Spinal cord (tissue), 10 donors: Measurements from ENCODE around the gene PARVB. TPM values are rescaled to one million over a fixed set of nuclear protein-coding genes. Genes with fewer than 3 reads are reported as not detected.

Experiments
- DNase-seq, 6 donors: peaks; one replicate each; pipeline versions ENCODE4 v3.0.0 to v3.0.0-alpha.2; 2013 to 2015; ENCODE audit warnings: low spot score in 6 of 6, low read depth in 4 of 6
- H3K27ac ChIP-seq: one replicate; pipeline ENCODE4 v1.5.1; 2013; ENCODE audit warnings: low read depth, low read length, control low read depth
- H3K27me3 ChIP-seq: one replicate; pipeline ENCODE4 v1.6.1; 2013; ENCODE audit warnings: low read length; ENCODE audit not compliant: control insufficient read depth, insufficient read depth
- H3K36me3 ChIP-seq: one replicate; pipeline ENCODE4 v1.6.1; 2013; ENCODE audit warnings: low read length; ENCODE audit not compliant: control insufficient read depth, insufficient read depth
- H3K4me1 ChIP-seq: one replicate; pipeline ENCODE4 v1.6.1; 2013; ENCODE audit warnings: low read length; ENCODE audit not compliant: control insufficient read depth, insufficient read depth
- H3K4me3 ChIP-seq: one replicate; pipeline ENCODE4 v1.5.1; 2013; ENCODE audit warnings: low read depth, low read length, control low read depth
- H3K9me3 ChIP-seq: one replicate; pipeline ENCODE4 v1.6.1; 2013; ENCODE audit warnings: low read length; ENCODE audit not compliant: control insufficient read depth, insufficient read depth
- WGBS: methylation state at CpG from one replicate; pipeline ENCODE4 v1.1.5; 2013; ENCODE audit warnings: missing lambda C conversion rate; ENCODE audit not compliant: insufficient coverage; 5-methylcytosine and 5-hydroxymethylcytosine counted together
- polyA plus RNA-seq, 2 donors: library from polyadenylated mRNA; unstranded; fragments of 120-200 nt; gene quantifications; one replicate each; pipeline ENCODE4 v1.2.1, GENCODE V29; 2013; ENCODE audit not compliant: insufficient read length in 2 of 2
- total RNA-seq, 2 donors: library from RNA; depleted of rRNA in 1 of 2; stranded (reverse); fragments of 120-200 nt in 1 of 2; fragments of >200 nt in 1 of 2; gene quantifications; one replicate each; pipeline versions ENCODE4 v1.2.3 to v1.2.4, GENCODE V29; 2013 to 2014
- donor health status: healthy.

The PARVB gene
- total and polyA plus RNA-seq, 4 donors = 9.7 to 26.0 (median 18.9) TPM

DNA sequence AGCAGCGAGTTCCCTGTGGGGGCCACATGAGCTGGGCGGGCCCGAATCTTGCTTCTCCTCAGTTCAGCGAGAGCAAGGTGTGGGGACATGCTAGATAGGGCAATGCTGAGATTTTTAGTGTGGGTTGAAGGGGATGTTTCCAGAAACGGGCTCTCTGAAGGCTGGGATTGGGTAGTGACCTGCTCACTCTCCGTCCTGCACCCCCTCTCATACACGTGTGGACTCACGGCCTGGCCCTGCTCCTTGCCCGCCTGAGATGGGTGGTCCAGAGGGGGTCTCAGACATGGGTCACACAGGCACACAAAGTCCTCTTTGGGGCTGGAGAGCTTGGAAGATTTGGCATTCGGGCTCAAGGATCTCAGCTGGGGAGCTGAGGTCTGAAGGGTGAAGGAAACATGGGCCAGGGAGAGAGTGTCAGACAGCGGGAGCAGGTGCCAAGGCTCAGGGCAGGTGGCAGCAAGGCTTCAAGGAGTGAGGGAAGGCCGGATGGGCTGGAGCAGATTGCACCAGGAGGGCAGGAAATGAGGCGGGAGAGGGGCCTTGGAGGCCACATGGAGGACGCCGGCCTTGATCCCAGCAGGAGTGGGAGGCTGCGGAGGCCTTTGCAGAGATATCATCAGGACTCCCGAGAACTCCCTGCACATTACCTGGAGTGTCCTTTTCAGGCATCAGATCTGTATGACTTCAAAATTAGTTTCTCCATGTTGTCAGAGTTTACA, 74.1 kb downstream of the PARVB start:
- Histone ChIP-seq H3K4me3 (no peak overlapping the region), H3K9me3 (no peaks in the 10 kb centered on the region), H3K27me3 (no peaks in the 10 kb centered on the region), H3K27ac (no peak overlapping the region), H3K36me3 (peaks cover 22% of the 10 kb centered on the region), H3K4me1 (no peaks in the 10 kb centered on the region)
- WGBS = 91% methylated on average over 16 of the region's 17 CpGs
- DNase-seq = no peak

DNA sequence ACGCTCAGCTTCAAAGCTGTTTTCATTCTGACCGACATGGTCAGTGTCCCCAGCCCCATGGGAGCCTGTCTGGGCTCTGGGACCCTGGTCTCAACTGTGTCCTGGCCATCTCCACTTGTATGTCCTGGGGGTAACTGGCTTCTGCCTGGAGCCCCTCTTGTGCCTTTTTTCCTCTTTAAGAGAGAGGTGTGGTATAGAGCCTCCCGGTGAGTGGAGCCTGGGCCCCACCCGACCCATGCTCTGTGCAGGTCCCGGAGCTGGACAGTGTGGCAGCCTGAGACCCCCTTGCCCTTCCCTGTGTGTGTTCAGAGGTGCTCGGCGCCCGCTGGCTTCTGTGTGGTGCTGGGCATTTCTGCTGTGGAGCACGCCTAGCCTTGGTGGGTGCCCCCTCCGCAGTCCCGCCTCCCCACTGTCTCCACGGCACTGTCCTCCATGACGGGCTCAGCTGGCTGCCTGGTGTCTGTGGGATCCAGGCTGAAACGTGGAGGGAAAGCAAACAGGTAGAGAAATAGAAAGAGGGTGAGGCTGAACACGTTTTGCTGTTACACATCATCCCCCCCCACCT, 74.9 kb downstream of the PARVB start:
- H3K4me1 ChIP-seq = no peaks in the 10 kb centered on the region
- H3K4me3 ChIP-seq = no peak overlapping the region
- no peaks in the 10 kb centered on the region for H3K27me3 ChIP-seq
- DNase-seq = no peak
- WGBS = 93% methylated on average over 11 of the region's 15 CpGs
- no peaks in the 10 kb centered on the region for H3K9me3 ChIP-seq
- no peak overlapping the region for H3K27ac ChIP-seq
- peaks cover 22% of the 10 kb centered on the region for H3K36me3 ChIP-seq

DNA sequence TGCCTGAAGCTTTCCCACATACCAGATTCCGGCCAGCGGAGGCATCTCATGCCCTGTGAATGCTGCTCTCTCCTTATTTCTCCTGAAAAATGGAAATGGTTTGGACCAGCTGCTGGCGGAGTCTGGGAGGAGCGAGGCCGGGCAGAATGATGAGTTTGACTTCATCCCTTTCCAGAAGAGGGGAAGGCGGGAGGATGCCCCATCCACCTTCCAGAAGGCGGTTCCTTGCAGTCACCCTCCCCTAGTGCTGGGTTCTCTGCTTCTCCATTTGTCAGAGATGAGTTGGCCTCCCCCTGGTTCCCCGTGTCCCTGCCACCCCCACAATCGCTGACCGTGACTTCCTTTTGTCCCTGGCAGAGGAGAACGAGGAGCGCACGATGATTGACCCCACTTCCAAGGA, 75.6 kb downstream of the PARVB start:
- Histone ChIP-seq H3K4me3 (no peak overlapping the region), H3K4me1 (no peaks in the 10 kb centered on the region), H3K27ac (no peak overlapping the region), H3K27me3 (no peaks in the 10 kb centered on the region), H3K9me3 (no peaks in the 10 kb centered on the region), H3K36me3 (peaks cover 22% of the 10 kb centered on the region)
- DNase-seq = no peak
- WGBS = 91% methylated on average over 6 of the region's 13 CpGs

DNA sequence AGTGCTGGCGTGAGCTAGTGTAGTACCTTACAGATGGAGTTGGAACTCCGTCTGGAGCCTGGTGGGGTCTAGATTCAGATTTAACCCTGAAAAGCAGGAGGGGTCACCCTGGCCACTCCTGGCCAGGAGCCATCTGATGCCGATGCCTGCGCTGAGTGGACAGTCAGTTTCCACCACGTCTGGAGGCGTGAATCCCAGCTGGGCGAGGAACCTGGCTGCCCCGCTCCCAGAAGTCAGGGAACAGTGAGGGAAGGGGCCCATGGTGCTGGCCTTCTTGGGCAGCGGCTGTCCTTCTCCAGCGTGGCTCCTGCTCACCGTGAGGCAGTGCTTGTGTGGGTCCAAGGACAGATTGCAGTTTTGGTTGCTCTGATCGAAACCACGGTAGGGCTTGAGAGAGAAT, 76.3 kb downstream of the PARVB start:
- Histone ChIP-seq H3K4me1 (no peaks in the 10 kb centered on the region), H3K27ac (no peak overlapping the region), H3K9me3 (no peaks in the 10 kb centered on the region), H3K36me3 (peaks cover 21% of the 10 kb centered on the region), H3K27me3 (no peaks in the 10 kb centered on the region), H3K4me3 (no peak overlapping the region)
- WGBS = 94% methylated on average over 13 of the region's 13 CpGs
- DNase-seq = no peak

DNA sequence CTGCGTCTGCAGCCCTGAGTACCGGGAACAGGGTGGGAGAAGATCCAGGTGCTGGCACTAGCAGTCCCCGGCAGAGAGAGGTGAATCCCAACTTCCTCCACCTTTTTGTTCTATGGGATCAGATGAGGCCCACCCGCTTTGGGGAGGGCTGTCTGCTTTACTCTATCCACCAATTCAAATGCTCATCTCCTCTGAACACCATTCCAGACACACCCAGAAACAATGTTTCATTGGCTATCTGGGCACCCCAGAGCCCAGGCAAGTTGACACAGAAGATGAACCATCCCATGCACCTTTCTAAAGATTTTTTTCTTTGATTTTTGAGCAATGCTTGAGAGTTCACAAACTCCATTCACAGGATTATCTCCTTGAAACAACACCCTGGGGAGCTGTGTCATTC, 78.0 kb downstream of the PARVB start:
- no peak for DNase-seq
- H3K36me3 ChIP-seq = peaks cover 12% of the 10 kb centered on the region
- H3K4me1 ChIP-seq = no peaks in the 10 kb centered on the region
- H3K27ac ChIP-seq = no peak overlapping the region
- no peaks in the 10 kb centered on the region for H3K9me3 ChIP-seq
- WGBS = 92% methylated on average over 2 of the region's 4 CpGs
- H3K27me3 ChIP-seq = no peaks in the 10 kb centered on the region
- no peak overlapping the region for H3K4me3 ChIP-seq

DNA sequence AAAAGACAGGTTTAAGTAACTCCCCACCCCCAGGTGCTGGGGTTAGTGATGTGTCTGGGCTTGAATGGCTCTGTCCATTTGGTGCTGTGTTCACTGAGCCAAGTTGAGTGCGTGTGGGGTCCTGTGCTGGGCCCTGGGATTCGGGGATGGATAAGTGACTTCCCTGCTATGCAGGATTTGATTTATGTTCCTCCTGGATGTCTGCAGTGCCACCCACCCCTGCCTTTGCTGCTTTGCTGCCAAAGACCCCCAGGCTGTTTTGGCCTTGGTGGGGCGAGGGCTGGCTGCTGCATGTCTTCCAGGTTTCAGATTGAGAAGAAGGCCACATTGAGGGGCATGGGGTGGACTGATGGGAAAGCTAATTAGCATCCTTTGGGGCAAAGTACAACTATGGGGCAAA, 78.8 kb downstream of the PARVB start:
- Histone ChIP-seq H3K36me3 (peaks cover 9% of the 10 kb centered on the region), H3K4me1 (no peaks in the 10 kb centered on the region), H3K9me3 (no peaks in the 10 kb centered on the region), H3K4me3 (no peak overlapping the region), H3K27ac (no peak overlapping the region), H3K27me3 (no peaks in the 10 kb centered on the region)
- DNase-seq = no peak
- WGBS = 84% methylated on average over 2 of the region's 3 CpGs

DNA sequence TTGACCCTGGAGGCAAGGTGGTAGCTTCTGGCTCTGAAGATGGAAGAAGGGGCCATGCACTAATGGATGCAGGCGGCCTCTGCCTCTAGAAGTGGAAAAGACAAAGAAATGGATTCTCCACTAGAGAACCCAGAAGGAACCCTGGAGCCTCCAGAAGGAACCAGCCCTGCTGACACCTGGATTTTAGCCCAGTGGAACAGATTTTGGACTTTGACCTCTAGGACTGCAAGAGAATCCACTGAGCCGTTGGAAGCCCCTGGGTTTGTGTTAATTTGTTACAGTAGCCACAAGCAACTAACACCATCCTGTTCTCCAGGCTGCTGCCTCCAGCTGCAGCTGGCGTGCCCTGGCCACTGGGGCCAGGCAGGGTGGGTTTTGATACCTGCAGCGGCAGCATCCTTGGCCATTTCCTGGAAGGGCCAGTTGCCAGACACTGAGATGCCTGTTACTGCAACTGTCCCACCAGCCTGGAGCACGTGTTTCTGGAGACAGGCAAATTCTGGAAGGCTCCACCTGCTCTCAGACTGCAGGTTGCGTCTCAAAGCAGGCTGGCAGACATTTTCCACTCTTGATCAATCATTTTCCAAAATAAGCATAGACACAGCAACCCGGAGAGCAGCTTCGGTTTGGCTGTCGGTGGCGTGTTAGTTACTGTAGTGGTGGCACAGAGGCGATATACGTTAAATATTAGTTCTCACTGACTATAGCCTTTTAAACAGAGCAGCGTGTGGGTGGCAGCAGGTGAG, 79.8 kb downstream of the PARVB start:
- DNase-seq = no peak
- H3K36me3 ChIP-seq = peaks cover 9% of the 10 kb centered on the region
- WGBS = 96% methylated on average over 10 of the region's 13 CpGs
- peaks cover under 1% of the 10 kb centered on the region for H3K4me1 ChIP-seq
- no peak overlapping the region for H3K4me3 ChIP-seq
- no peaks in the 10 kb centered on the region for H3K9me3 ChIP-seq
- no peak overlapping the region for H3K27ac ChIP-seq
- no peaks in the 10 kb centered on the region for H3K27me3 ChIP-seq

DNA sequence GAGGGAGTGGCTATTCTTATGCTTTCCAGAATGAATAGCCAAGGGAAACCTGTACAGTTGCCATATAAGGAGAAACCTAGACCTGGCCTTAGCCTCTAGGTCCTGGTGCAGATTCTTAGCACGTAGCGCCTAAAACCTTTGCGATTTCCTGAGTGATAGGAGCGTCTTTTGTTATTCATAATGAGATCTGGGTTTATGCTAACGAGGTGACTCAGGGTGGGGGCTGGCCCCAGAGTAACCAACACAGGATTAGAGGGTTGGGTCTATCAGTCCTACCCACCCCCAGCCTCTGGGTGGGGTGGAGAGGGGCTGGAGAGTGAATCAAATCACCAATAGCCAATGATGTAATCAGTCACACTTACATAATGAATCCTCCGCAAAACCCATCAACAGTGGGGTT, 83.2 kb downstream of the PARVB start:
- WGBS = no CpG with 5 or more reads among the region's 6 CpGs

DNA sequence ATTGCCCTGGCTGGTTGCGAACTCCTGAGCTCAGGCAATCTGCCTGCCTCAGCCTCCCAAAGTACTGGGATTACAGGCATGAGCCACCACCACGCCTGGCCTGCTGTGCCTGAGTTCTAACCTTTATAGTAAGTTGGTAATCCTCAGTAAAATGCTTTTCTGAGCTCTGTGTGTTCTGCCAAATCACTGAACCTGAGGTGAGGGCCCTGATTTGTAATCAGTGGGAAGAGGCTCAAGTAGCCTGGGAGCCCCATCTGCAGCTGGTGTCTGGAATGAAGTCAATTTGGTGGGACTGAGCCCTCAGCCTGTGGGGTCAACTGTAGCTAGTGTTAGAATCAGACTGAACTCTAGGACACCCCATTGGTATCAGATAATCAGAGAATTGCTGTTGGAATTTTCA, 84.0 kb downstream of the PARVB start:
- H3K9me3 ChIP-seq = no peaks in the 10 kb centered on the region
- no peaks in the 10 kb centered on the region for H3K36me3 ChIP-seq
- WGBS = 100% methylated on average over 1 of the region's 2 CpGs
- H3K4me1 ChIP-seq = peaks cover 6% of the 10 kb centered on the region
- DNase-seq = no peak
- H3K4me3 ChIP-seq = no peak overlapping the region
- no peak overlapping the region for H3K27ac ChIP-seq
- no peaks in the 10 kb centered on the region for H3K27me3 ChIP-seq

More for the DNA sequence above, 83.2 kb downstream of the PARVB start:
- DNase-seq = no peak
- peaks cover 6% of the 10 kb centered on the region for H3K4me1 ChIP-seq
- H3K36me3 ChIP-seq = no peaks in the 10 kb centered on the region
- no peaks in the 10 kb centered on the region for H3K27me3 ChIP-seq
- H3K9me3 ChIP-seq = no peaks in the 10 kb centered on the region
- H3K27ac ChIP-seq = no peak overlapping the region
- no peak overlapping the region for H3K4me3 ChIP-seq
